Esophagus squamous epithelium (tissue), 5 donors: ENCODE data around the gene RSBN1L. TPM values are rescaled to one million over a fixed set of nuclear protein-coding genes. Genes with fewer than 3 reads are reported as not detected.
A peak's percentile ranks its signal among the peaks of the same experiment; 100 is the strongest.

Experiments used
- DNase-seq: peaks from one replicate; lab custom pipeline; 2025; lab: John Stamatoyannopoulos, UW
- H3K27ac ChIP-seq, 4 donors: fragments of 200-600 bp; sonication (generic); one replicate each; pipeline ENCODE4 v1.5.1; 2016 to 2019; ENCODE audit warnings: mild to moderate bottlenecking in 1 of 4
- H3K27me3 ChIP-seq, 4 donors: fragments of 200-600 bp; sonication (generic); 1 replicate in 3 of 4; 2 replicates in 1 of 4; pipeline versions ENCODE4 v1.5.1 to v1.6.0; 2017 to 2021; ENCODE audit warnings: antibody characterized with exemption in 1 of 4
- H3K36me3 ChIP-seq, 3 donors: fragments of 200-600 bp; sonication (generic); one replicate each; pipeline ENCODE4 v1.5.1; 2016 to 2019
- H3K4me1 ChIP-seq, 3 donors: fragments of 200-600 bp; sonication (generic); one replicate each; pipeline ENCODE4 v1.5.1; 2017 to 2019
- H3K4me3 ChIP-seq, 4 donors: fragments of 200-600 bp; sonication (generic); 1 replicate in 3 of 4; 2 replicates in 1 of 4; pipeline ENCODE4 v1.5.1; 2016 to 2019; ENCODE audit warnings: mild to moderate bottlenecking in 2 of 4, moderate library complexity in 1 of 4
- H3K9me3 ChIP-seq, 3 donors: fragments of 200-600 bp; sonication (generic); one replicate each; pipeline ENCODE4 v1.5.1; 2016 to 2019
- POLR2A ChIP-seq, 4 donors: fragments of 450-650 bp; IDR thresholded peaks; one replicate each; pipeline ENCODE4 v1.6.1; 2017; ENCODE audit warnings: antibody characterized with exemption in 4 of 4, mild to moderate bottlenecking in 4 of 4, moderate library complexity in 3 of 4
- WGBS, 2 donors: methylation state at CpG; one replicate each; pipeline ENCODE4 v1.1.5; 2018; 5-methylcytosine and 5-hydroxymethylcytosine counted together
- intact Hi-C: fragments of 100-400 bp; cut with DNase I; formaldehyde crosslinking; loops from one replicate; pipeline ENCODE4 v1.15.0; 2022
- total RNA-seq, 4 donors: library from RNA; depleted of rRNA; stranded (reverse); fragments of >200 nt; gene quantifications; one replicate each; pipeline ENCODE4 v1.1.0, GENCODE V29; 2016
- TF ChIP-seq, protein P1 (sequence below), 6 experiments: fragments of 450-650 bp in 4 of 6; fragments of 200-600 bp in 2 of 6; sonication (generic) in 2 of 6; IDR thresholded peaks; one replicate each; pipeline ENCODE4 v1.5.1; 2016 to 2019; ENCODE audit warnings: antibody characterized with exemption in 6 of 6, mild to moderate bottlenecking in 4 of 6, moderate library complexity in 4 of 6
- donor health status: DM: yes; HTN: yes; CAD: no.

The RSBN1L gene
- total RNA-seq, 4 donors from 2014 or later = 10.8 to 22.9 (median 14.1) TPM

DNA sequence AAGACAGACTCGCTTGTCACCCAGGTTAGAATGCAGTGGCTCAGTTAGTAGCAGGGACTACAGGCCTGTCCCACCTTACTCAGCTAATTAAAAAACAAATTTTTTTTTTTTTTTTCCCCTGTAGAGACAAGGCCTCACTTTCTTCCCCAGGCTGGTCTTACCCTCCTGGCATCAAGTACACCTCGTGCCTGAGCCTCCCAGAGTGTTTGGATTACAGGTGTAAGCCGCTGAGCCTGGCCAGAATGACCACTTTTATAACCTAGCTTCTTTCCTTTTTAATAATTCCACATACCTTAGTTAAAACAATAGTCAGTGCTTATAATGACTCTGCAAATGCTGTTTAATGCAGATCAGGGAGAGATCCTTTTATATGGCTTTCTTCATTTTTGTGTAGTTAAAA, 31.3 kb downstream of the RSBN1L start:
- H3K27ac ChIP-seq = peak overlapping the region in 3 of 4 donors; percentile 38 to 62 (median 55)
- no peak for DNase-seq

DNA sequence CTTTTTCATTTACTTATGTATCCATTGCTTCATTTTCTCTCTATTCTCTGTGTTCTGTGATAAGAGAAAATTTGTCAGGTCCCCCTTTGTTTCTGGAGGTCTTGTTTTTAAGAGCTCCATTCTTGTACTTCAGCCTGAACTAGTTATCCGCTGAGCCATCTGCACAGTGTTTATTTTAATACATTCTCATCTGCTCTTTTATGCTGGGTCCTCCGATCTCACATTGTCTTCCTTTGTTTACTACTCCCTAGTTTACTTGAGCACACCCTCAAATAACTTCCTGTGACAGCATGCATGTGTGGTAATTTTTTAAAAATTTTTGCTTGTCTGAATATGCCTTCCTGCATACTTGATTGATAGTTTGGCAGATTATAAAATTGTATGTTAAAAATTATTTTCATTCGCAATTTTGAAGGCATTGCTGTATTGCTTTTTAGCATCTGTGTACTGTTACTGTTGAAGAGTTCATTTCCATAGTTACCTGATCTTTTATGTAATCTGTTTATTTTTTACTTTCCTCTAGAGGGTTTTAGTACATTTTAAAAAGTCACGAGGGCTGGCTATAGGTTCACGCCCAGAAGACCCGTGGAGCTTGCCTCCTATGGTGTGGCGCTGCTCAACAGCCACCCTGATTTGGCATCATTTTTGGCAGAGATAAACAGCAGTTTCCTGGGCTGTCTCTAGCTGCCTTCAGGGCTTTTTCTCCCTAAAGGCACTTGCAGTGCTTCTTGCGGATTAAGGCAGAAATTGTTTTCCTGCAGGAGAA, 31.9 kb downstream of the RSBN1L start:
- Histone ChIP-seq H3K4me1 (peaks cover 19 to 52% (median 20%) of the 10 kb centered on the region in 3 donors), H3K27ac (peak overlapping the region in 3 of 4 donors; percentile 38 to 62 (median 55)), H3K9me3 (no peaks in the 10 kb centered on the region), H3K27me3 (no peaks in the 10 kb centered on the region), H3K4me3 (peak overlapping the region in 2 of 4 donors; percentile 2 to 34), H3K36me3 (no peaks in the 10 kb centered on the region)
- no peak for DNase-seq
- intact Hi-C loops = no loop called here
- TF ChIP-seq POLR2A (IDR thresholded peaks at IDR 0.05) = no peak
- TF ChIP-seq, protein P1, sequence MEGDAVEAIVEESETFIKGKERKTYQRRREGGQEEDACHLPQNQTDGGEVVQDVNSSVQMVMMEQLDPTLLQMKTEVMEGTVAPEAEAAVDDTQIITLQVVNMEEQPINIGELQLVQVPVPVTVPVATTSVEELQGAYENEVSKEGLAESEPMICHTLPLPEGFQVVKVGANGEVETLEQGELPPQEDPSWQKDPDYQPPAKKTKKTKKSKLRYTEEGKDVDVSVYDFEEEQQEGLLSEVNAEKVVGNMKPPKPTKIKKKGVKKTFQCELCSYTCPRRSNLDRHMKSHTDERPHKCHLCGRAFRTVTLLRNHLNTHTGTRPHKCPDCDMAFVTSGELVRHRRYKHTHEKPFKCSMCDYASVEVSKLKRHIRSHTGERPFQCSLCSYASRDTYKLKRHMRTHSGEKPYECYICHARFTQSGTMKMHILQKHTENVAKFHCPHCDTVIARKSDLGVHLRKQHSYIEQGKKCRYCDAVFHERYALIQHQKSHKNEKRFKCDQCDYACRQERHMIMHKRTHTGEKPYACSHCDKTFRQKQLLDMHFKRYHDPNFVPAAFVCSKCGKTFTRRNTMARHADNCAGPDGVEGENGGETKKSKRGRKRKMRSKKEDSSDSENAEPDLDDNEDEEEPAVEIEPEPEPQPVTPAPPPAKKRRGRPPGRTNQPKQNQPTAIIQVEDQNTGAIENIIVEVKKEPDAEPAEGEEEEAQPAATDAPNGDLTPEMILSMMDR (IDR thresholded peaks at IDR 0.05) = no peak
- whole genome bisulfite sequencing, 2 donors = 14 to 30% methylated on average over 8 of the region's 8 CpGs

More for the DNA sequence above, 31.3 kb downstream of the RSBN1L start:
- intact Hi-C loops = no loop called here
- no peaks in the 10 kb centered on the region for H3K36me3 ChIP-seq
- no peaks in the 10 kb centered on the region for H3K27me3 ChIP-seq
- TF ChIP-seq POLR2A (IDR thresholded peaks at IDR 0.05) = no peak
- TF ChIP-seq, protein P1 (IDR thresholded peaks at IDR 0.05) = no peak
- H3K9me3 ChIP-seq = no peaks in the 10 kb centered on the region
- 64 to 82% methylated on average over 3 of the region's 3 CpGs for WGBS, 2 donors
- H3K4me3 ChIP-seq = no peak overlapping the region
- H3K4me1 ChIP-seq = peaks cover 19 to 57% (median 20%) of the 10 kb centered on the region in 3 donors

DNA sequence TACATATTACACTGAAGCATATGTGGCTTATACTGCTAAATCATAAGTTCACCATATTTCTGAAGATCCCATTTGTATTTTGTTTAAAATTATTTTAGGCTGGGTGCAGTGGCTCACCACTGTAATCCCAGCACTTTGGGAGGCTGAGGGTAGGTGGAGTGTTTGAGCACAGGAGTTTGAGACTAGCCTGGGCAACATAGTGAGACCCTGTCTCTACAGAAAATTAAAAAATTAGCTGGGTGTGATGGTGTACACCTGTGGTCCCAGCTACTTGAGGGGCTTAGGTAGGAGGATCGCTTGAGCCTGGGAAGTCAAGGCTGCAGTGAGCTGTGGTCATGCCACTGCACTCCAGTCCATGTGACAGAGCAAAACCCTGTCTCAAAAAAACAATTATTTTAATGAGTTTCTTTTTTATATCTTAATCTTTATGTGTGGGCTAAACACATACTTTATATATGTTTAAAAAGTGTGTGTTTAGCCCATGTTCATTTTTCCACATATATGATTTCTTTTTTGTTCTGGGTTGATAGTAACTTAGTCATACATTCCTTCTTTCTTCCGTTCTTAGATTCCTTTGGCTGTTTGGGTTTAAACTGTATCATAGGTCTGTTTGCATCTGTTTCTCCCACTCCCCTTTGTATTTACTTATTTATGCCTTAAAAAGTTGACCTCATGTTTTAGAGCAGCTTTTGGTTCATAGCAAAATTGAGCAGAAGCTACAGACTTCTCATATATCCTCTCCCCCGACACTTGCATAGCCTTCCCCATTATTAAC, 33.5 kb downstream of the RSBN1L start:
- H3K27ac ChIP-seq = no peak overlapping the region
- no peak overlapping the region for H3K4me3 ChIP-seq
- TF ChIP-seq, protein P1 (IDR thresholded peaks at IDR 0.05) = no peak
- no peak for TF ChIP-seq POLR2A (IDR thresholded peaks at IDR 0.05)
- no peaks in the 10 kb centered on the region for H3K27me3 ChIP-seq
- intact Hi-C loops = no loop called here
- H3K36me3 ChIP-seq = no peaks in the 10 kb centered on the region
- H3K9me3 ChIP-seq = no peaks in the 10 kb centered on the region
- whole genome bisulfite sequencing, 2 donors = 78 to 85% methylated on average over 3 of the region's 3 CpGs
- DNase-seq = no peak
- H3K4me1 ChIP-seq = peaks cover 19 to 49% (median 20%) of the 10 kb centered on the region in 3 donors

DNA sequence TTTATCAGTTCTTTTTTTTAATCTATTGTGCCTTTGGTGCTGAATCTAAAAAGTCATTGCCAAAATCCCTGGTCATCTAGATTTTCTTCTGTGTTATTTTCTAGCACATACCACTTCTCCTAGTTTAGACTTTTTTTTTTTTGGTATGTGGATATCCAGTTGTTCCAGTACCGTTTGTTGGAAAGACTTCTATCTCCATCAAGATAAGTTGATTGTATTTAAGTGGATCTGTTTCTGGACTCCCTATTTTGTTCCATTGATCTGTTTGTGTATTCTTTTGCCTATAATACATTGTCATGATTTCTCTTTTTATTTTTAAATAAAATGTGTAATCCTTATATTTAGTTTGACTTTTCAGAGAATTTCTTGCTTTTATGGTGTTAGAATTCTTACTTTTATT, 35.5 kb downstream of the RSBN1L start:
- H3K27me3 ChIP-seq = no peaks in the 10 kb centered on the region
- 63 to 83% methylated on average over 1 of the region's 1 CpG for WGBS, 2 donors
- H3K27ac ChIP-seq = no peak overlapping the region
- H3K36me3 ChIP-seq = peaks cover 0 to 1% (median 0%) of the 10 kb centered on the region in 3 donors
- TF ChIP-seq, protein P1 (IDR thresholded peaks at IDR 0.05) = no peak
- no peak for TF ChIP-seq POLR2A (IDR thresholded peaks at IDR 0.05)
- no peaks in the 10 kb centered on the region for H3K9me3 ChIP-seq
- peaks cover 19 to 62% (median 20%) of the 10 kb centered on the region in 3 donors for H3K4me1 ChIP-seq
- H3K4me3 ChIP-seq = no peak overlapping the region
- intact Hi-C loops = no loop called here
- no peak for DNase-seq
